SU-DHL-6 (cell line): ENCODE results near the gene SLC6A14.

ENCODE experiments used
- H2AFZ ChIP-seq: fragments of 200-600 bp; sonication (generic); 2 replicates; pipeline ENCODE4 v1.6.1; 2014; ENCODE audit warnings: low read depth, mild to moderate bottlenecking, moderate library complexity, mixed read lengths, antibody characterized with exemption, low read length; ENCODE audit not compliant: severe bottlenecking
- H3F3A ChIP-seq: fragments of 200-600 bp; shearing (Covaris generic); 2 replicates; pipeline ENCODE4 v1.6.0; 2016; ENCODE audit warnings: antibody characterized with exemption, mild to moderate bottlenecking; ENCODE audit not compliant: insufficient read depth
- H3K27ac ChIP-seq: fragments of 200-600 bp; sonication (generic); 2 replicates; pipeline ENCODE4 v1.5.1; 2016; ENCODE audit warnings: low read depth, mild to moderate bottlenecking, low read length, moderate library complexity, mixed read lengths
- H3K27me3 ChIP-seq: fragments of 200-600 bp; sonication (generic), shearing (Covaris generic); 2 replicates; pipeline ENCODE4 v1.6.0; 2014; ENCODE audit warnings: mild to moderate bottlenecking, low read length
- H3K36me3 ChIP-seq: fragments of 200-600 bp; sonication (generic); 2 replicates; pipeline ENCODE4 v1.6.1; 2014; ENCODE audit warnings: mild to moderate bottlenecking, low read length, mixed read lengths
- H3K4me2 ChIP-seq: fragments of 300-600, 200-600 bp; shearing (Covaris generic), sonication (generic); 2 replicates; pipeline ENCODE4 v1.6.0; 2014; ENCODE audit warnings: low read length, low read depth, mild to moderate bottlenecking; ENCODE audit not compliant: poor library complexity, severe bottlenecking
- H3K4me3 ChIP-seq: fragments of 200-600 bp; sonication (generic); 2 replicates; pipeline ENCODE4 v1.5.1; 2014; ENCODE audit warnings: antibody characterized with exemption, low read length, mild to moderate bottlenecking, mixed read lengths; ENCODE audit not compliant: insufficient read depth, poor library complexity, severe bottlenecking
- H3K79me2 ChIP-seq: fragments of 200-600 bp; sonication (generic); 2 replicates; pipeline ENCODE4 v1.6.1; 2014; ENCODE audit warnings: mild to moderate bottlenecking, low read length, moderate library complexity; ENCODE audit not compliant: insufficient read depth
- H3K9ac ChIP-seq: fragments of 200-600 bp; sonication (generic); 2 replicates; pipeline ENCODE4 v1.7.0; 2014; ENCODE audit warnings: mild to moderate bottlenecking, low read length
- H3K9me2 ChIP-seq: fragments of 200-600 bp; sonication (generic); replicated peaks from 2 replicates; pipeline ENCODE4 v1.6.1; 2014; ENCODE audit warnings: low read length; ENCODE audit not compliant: insufficient read depth
- H3K9me3 ChIP-seq: fragments of 200-600 bp; sonication (generic); 2 replicates; pipeline ENCODE4 v1.6.1; 2014; ENCODE audit warnings: low read length, mixed read lengths; ENCODE audit not compliant: insufficient read depth
- H4K20me1 ChIP-seq: fragments of 200-600 bp; sonication (generic); 2 replicates; pipeline ENCODE4 v1.6.1; 2014; ENCODE audit warnings: low read depth, mild to moderate bottlenecking, antibody characterized with exemption, low read length, moderate library complexity, mixed read lengths
- CTCF ChIP-seq: fragments of 200-600 bp; sonication (generic); IDR thresholded peaks from one replicate; pipeline ENCODE4 v1.5.1; 2017; ENCODE audit warnings: antibody characterized with exemption, mild to moderate bottlenecking, low read length, moderate library complexity; ENCODE audit not compliant: insufficient read depth, poor library complexity, severe bottlenecking
- EZH2phosphoT487 ChIP-seq: fragments of 200-600 bp; sonication (generic), shearing (Covaris generic); conservative IDR thresholded peaks from 2 replicates; pipeline ENCODE4 v1.6.1; 2018; ENCODE audit warnings: mild to moderate bottlenecking, antibody characterized with exemption, low read length, moderate library complexity, mixed read lengths

The SLC6A14 gene

DNA sequence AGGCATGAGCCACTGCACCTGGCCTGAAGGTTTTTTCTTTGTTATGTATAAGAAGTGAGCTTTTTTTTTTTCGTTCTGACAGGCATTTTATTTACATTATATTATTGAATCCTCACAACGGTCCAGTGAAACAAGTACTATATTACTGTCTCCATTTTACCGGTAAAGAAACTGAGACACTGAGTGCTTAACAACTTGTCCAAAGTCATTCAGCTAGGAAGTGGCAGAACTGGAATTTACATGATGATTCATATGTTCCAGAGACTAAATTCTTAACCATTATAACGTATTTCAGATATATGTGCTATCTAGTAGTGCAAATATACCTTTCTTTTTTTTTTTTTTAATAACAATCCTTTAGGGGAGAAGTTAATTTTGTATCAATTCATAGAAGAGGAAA is 18.4 kb upstream of the SLC6A14 start:
- Histone ChIP-seq H3K9me2 (no peaks in the 10 kb centered on the region), H3K79me2 (no peaks in the 10 kb centered on the region), H3K9ac (no peak overlapping the region), H3K9me3 (no peaks in the 10 kb centered on the region), H3F3A (no peaks in the 10 kb centered on the region), H2AFZ (no peak overlapping the region), H3K36me3 (no peaks in the 10 kb centered on the region), H3K27me3 (no peaks in the 10 kb centered on the region), H4K20me1 (no peaks in the 10 kb centered on the region), H3K4me2 (no peak overlapping the region), H3K27ac (no peak overlapping the region), H3K4me3 (no peak overlapping the region)
- TF ChIP-seq EZH2phosphoT487 (no peak), CTCF (no peak)

- no peaks in the 10 kb centered on the region for H3K36me3 ChIP-seq
- H3K4me3 ChIP-seq, result no peak overlapping the region
- no peak overlapping the region for H3K27ac ChIP-seq
- no peaks in the 10 kb centered on the region for H4K20me1 ChIP-seq
- no peak overlapping the region for H2AFZ ChIP-seq
- H3K9ac ChIP-seq, result no peak overlapping the region
- TF ChIP-seq CTCF (no peak), EZH2phosphoT487 (no peak)
- H3K9me2 ChIP-seq, result no peaks in the 10 kb centered on the region
- H3K9me3 ChIP-seq, result no peaks in the 10 kb centered on the region
- no peaks in the 10 kb centered on the region for H3K79me2 ChIP-seq
- no peaks in the 10 kb centered on the region for H3F3A ChIP-seq
- H3K27me3 ChIP-seq, result no peaks in the 10 kb centered on the region
- no peak overlapping the region for H3K4me2 ChIP-seq
Measured at GRCh38 chrX:116427978-116428377, 8.4 kb upstream of the SLC6A14 start.

GRCh38 chrX:116435597-116435996 is 809 bp upstream of the SLC6A14 start:
- H3K27ac ChIP-seq, result no peak overlapping the region

More at GRCh38 chrX:116435597-116435996, 809 bp upstream of the SLC6A14 start:
- Histone ChIP-seq H3K4me3 (no peak overlapping the region), H3K36me3 (no peaks in the 10 kb centered on the region), H4K20me1 (no peaks in the 10 kb centered on the region), H3K27me3 (no peaks in the 10 kb centered on the region), H3K9ac (no peak overlapping the region), H2AFZ (no peak overlapping the region), H3K9me2 (no peaks in the 10 kb centered on the region), H3F3A (no peaks in the 10 kb centered on the region), H3K4me2 (no peak overlapping the region), H3K9me3 (no peaks in the 10 kb centered on the region), H3K79me2 (no peaks in the 10 kb centered on the region)
- TF ChIP-seq CTCF, result no peak
- no peak for TF ChIP-seq EZH2phosphoT487
